Measurements from ENCODE around the gene PLAC8.
"Not testable (repeated sequence)": the region's sequence is repeated elsewhere in the genome, so short reads cannot be mapped to it uniquely, and the experiment has no call there.

The PLAC8 gene

GRCh38 chr4:83111751-83112141 is 2.8 kb downstream of the PLAC8 start:
- not testable (repeated sequence) for DNase-seq

- no peak for DNase-seq
Measured at GRCh38 chr4:83110970-83111750, 3.4 kb downstream of the PLAC8 start.

DNA sequence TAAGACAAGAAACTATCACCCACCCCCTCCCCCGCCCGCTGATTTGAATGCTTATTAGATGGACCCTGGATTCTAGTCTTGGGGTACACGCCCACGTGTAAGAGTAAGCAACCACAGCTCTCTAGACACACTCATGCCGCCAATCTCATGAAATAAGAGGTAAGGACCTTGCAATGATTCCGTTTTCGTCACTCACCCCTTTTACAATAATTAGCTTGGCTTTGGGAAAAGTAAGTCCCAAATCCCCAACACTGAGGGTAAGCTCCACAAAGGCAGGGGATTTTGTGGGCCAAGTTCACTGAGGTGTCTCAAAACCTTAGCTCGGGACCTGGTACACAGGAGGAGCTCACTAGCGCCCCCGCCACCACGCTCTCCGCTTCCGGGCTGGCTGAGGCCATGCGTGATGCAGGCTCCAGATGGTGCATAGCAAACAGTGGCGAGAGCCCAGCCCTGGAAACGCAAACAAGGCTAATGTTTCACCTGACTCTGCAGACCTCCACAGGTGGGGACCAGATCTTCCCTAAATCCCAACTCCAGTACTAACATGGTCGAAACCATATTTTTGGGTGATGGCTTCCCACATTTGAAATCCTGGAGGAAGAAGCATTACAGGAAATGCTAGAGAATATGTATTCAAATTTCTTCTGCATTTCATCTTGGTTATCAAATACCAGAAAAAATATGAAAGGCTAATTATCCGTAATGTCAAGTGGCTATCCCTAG is 4.1 kb downstream of the PLAC8 start:
- DNase-seq = peak; percentile 72

GRCh38 chr4:83109480-83110222 is 4.9 kb downstream of the PLAC8 start:
- DNase-seq = peak; percentile 39

GRCh38 chr4:83108101-83108861 is 6.2 kb downstream of the PLAC8 start:
- no peak for DNase-seq

GRCh38 chr4:83107631-83108030 is 6.9 kb downstream of the PLAC8 start:
- DNase-seq = no peak

- no peak for DNase-seq
Measured at GRCh38 chr4:83104991-83105390, 9.5 kb downstream of the PLAC8 start.

DNA sequence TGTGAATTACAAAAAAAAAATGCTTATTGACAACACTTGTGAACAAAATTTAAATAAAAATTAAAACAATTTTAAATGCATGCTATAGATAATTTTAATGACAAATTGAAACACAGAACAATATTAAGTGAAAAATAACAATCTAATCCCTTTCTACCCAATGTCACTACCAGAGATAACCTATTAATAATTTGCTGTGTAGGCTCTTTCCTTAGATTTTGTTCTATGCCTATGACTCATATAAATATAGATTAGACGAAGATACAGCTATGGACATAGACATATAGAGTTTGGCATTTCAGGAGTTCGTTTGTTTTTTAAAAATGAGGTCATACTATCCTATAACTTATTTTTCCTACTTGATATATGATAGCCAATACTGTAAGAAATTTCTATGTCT is 18.1 kb downstream of the PLAC8 start:
- DNase-seq = no peak

- DNase-seq = no peak
Measured at GRCh38 chr4:83093060-83093640, 21.4 kb downstream of the PLAC8 start.

DNA sequence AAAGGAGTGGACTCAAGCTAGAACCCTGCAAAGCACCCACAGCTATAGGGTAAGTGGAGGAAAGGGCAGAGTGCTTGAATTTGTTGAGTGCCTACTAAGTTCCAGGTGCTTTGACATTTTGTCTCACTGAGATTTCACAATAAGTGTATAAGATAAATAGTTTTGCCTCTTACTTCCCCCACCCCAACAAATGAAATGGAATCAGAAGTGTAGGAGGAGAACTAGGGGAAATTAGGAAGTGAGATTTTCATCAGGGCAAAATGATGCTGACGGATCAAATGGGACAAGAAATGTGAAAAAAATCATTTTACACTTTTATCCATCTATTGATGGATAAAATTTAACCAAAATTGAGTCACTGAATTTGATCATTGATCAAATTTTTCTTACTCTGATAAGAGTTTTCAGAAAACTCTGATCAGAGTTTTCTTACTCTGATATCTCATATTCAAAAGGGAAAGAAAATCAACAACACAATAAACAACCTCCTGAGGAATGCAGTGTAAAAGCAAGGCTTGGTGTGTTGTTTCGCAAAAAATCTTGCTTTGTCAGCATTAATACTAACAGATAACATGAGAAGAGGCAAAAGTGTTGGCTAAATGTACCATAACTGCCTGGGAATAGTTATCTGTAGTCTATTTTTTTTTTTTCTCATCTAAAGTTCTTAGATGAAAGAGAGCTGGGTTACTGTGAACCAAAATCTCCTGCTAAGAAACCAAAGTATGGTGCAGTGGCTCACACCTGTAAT is 24.9 kb downstream of the PLAC8 start:
- no peak for DNase-seq

DNA sequence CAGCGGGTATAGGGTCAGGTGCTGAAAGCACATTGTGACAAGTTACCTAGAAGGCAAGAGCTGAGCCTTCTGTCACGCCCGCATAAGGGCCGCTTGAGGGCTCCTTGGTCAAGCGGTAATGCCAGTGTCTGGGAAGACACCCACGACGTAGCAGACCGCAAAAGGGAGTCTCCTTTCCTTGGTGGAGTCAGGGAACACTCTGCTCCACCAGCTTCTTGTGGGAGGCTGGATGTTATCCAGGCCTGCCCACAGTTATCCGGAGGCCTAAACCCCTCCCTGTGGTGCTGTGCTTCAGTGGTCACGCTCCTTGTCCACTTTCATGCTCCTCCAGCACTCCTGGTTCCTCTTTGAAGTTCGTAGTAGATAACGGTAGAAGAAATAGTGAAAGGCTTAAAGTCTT is 29.6 kb downstream of the PLAC8 start:
- DNase-seq = not testable (repeated sequence)

DNA sequence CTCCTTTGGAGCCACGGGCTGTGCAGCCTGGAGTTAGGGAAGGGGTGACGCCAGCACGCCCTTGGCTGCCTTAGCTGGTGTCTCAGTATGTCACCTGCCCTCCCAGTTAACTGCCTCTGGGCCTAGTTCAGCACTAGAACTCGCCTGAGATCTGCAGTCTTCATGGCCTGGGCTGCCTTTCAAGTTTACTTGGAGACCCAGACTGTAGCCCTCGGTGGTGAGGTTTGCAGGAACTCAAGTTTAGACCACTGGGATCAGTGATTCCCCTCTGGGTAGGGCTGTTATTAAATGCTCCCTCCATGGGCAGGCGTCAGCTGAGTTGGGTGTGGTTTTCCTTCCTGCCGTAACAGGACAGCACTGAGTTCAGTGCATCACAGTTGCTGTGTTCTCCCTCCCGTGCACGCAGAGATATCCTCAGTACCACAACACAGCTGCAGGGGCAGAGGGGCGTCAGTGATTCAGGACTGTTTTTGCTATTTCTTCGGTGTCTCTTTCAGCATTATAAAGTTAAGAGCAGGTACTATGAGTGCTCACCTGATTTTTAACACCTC is 30.5 kb downstream of the PLAC8 start:
- DNase-seq = no peak

DNA sequence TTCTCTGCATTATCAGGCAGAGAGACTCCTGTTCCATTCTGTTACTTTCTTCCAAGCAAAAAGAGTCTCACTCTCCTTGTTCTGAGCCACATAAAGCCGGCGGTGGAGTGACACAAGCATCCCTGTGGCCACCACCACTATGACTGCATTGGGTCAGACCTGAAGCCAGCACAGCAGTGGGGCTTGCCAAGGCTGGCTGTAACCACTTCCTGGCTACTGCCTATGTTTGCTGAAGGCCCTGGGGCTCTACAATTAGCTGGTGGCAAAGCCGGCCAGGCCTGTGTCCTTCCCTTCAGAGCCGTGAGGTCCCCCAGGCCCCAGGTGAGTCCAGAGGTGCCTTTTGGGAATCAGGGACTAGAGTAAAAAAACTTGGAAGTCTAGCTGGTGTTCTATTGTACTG is 31.8 kb downstream of the PLAC8 start:
- no peak for DNase-seq

DNA sequence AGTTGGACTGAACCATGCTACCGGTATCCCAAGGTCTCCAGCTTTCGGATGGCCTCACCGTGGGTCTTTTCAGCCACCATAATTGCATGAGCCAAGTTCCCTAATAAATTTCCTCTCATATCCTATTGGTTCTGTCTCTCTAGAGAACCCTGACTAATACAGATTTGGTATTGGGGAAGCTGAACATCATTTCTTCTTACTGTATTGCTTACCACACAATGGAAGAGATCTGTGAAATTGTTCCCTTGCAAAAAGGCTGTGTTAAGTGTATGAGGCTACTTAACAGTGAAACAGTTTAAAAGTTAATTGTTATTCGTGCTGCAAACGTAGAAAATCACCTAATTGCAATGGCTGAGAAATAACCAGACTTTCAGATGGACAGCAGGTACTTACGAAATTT is 34.0 kb downstream of the PLAC8 start:
- DNase-seq = no peak

GRCh38 chr4:83075311-83076095 is 39.0 kb downstream of the PLAC8 start:
- DNase-seq = no peak

DNA sequence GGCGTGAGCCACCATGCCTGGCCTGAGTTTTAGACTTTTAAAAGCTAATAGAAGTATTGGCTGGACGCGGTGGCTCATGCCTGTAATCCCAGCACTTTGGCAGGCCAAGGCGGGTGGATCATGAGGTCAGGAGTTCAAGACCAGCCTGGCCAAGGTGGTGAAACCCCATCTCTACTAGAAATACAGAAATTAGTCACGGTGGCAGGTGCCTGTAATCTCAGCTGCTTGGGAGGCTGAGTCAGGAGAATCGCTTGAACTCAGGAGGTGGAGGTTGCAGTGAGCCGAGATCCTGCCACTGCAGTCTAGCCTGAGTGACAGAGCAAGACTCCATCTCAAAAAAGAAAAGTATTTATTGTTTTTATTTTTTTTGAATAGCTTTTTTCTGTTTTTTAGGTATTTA is 39.7 kb downstream of the PLAC8 start:
- not testable (repeated sequence) for DNase-seq

DNA sequence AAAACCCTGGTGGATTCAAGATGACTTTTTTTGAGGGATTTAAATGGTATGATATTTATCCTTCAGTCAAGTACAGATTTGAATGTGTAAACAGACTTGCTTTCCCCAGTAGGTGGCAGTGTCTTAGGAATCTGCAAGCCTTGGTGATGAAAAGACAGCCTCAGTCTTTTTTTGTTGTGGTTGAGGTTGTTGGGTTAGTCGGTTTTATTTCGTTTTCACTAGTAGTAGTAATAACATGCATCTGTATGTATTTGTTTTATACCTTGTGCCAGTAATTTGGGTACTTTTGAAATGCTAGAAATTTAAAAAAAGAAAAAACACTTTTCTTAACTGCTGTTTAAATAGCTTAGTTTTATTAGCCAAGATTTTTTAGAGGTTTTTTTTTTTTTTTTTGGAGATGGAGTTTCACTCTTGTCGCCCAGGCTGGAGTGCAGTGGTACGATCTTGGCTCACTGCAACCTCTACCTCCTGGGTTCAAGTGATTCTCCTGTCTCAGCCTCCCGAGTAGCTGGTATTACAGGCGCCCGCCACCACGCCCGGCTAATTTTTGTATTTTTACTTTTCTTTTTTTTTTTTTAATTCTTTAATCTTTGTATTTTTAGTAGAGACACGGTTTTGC is 40.3 kb downstream of the PLAC8 start:
- peak; percentile 56 for DNase-seq

DNA sequence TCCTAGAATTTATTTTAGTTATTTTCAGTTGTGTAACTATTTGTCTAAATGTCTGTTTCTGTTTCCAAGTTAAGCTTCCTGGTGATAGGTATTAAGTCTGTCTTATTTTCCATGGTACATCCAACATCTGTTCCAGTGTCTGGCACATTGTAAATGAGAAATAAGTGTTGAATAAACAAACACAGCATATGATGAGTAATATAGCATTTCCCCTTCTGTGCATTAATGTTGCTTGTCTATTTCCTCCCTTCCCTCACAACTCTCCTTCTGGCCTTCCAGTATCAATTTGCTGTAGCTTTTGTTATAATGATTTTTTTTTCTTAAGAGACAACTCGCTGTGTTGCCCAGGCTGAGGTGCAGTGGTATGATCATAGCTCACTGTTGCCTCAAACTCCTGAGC is 43.4 kb downstream of the PLAC8 start:
- DNase-seq = no peak

DNA sequence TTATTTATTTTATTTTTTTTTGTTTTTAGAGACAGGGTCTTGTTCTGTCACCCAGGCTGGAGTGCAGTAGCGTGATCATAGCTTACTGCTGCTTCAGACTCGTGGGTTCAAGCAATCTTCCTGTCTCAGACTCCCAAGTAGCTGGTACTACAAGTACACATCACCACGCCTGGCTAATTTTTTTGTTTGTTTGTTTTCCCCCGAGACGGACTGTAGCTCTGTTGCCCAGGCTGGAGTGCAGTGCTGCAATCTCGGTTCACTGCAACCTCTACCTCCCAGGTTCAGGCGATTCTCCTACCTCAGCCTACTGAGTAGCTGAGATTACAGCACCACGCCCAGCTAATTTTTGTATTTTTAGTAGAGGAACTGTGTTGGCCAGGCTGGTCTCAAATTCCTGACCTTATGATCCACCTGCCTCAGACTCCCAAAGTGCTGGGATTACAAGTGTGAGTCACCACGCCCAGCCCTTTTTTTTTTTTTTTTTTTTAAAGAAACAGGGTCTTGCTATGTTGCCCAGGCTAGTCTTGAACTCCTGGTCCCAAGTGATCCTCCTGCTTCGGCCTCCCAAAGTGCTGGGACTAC is 47.4 kb downstream of the PLAC8 start:
- DNase-seq = no peak

DNA sequence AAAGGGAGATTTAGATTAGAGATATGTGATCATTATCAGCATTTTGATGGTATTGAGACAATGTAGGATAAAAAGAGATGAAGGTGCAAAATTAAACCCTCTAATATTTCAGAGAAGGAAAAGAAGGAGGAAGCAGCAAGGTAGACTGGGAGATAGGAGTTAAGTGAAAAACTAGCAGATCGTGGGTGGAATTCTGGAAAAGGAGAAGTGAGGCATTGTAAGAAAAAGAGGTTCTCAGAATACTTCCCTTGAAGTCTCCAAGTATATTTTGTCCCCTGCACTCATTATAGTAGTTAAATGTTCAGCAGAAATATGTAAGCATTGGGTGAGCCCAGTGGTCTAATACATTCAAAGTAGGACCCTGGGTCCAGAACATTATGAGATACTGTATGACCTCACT is 49.3 kb downstream of the PLAC8 start:
- DNase-seq = no peak
